Activated naive CD4-positive, alpha-beta T cell treated with anti-CD3 and anti-CD28 coated beads, Interleukin-2, amount 50 U/mL, for 72 hours (primary cell): ENCODE data around the gene KCNA4. TPM values are rescaled to one million over a fixed set of nuclear protein-coding genes. Genes with fewer than 3 reads are reported as not detected.

Experiments
- total RNA-seq, 2 donors: library from RNA; stranded (reverse); gene quantifications; one replicate each; pipeline ENCODE4 v1.2.3, GENCODE V29; 2022

KCNA4 gene
- total RNA-seq, 2 donors from 2014 or later, result not detected

Other genes with a start within 250 kb of the KCNA4 start
- not detected for gene FSHB, start 214.0 kb upstream of the KCNA4 start, total RNA-seq